Natural killer cell (primary cell): Measurements from ENCODE around the gene SRCAP. TPM values are rescaled to one million over a fixed set of nuclear protein-coding genes. Genes with fewer than 3 reads are reported as not detected.

Source experiments
- ATAC-seq, 3 donors: fragments of 150-1000 bp in 2 of 3; fragments of 200-7000 bp in 1 of 3; cut with Tn5 transposase; 1 replicate in 1 of 3; 2 replicates in 2 of 3; pipeline ENCODE4 v1.10.0; 2021; ENCODE audit warnings: mild to moderate bottlenecking in 2 of 3, moderate library complexity in 2 of 3
- DNase-seq, 2 donors: peaks; one replicate each; pipeline versions ENCODE4 v3.0.0 to v3.0.0-alpha.2; 2013 to 2021; ENCODE audit warnings: mixed read lengths in 1 of 2
- H3K27ac ChIP-seq: one replicate; pipeline ENCODE4 v1.5.1; 2013; ENCODE audit warnings: mild to moderate bottlenecking, low read length
- H3K27me3 ChIP-seq: one replicate; pipeline ENCODE4 v1.6.1; 2013; ENCODE audit warnings: low read length; ENCODE audit not compliant: control insufficient read depth, insufficient read depth
- H3K36me3 ChIP-seq: one replicate; pipeline ENCODE4 v1.6.1; 2013; ENCODE audit warnings: low read length; ENCODE audit not compliant: control insufficient read depth, insufficient read depth
- H3K4me1 ChIP-seq: one replicate; pipeline ENCODE4 v1.6.1; 2013; ENCODE audit warnings: low read length; ENCODE audit not compliant: control insufficient read depth, insufficient read depth
- H3K4me3 ChIP-seq: one replicate; pipeline ENCODE4 v1.5.1; 2013; ENCODE audit warnings: low read length
- H3K9me3 ChIP-seq: one replicate; pipeline ENCODE4 v1.6.1; 2013; ENCODE audit warnings: low read length; ENCODE audit not compliant: control insufficient read depth, insufficient read depth
- H3K27ac Mint-ChIP-seq, 2 donors: one replicate each; pipeline ENCODE4 v1.8.0; 2022; ENCODE audit warnings: mild to moderate bottlenecking in 2 of 2, mixed read lengths in 2 of 2, moderate library complexity in 1 of 2
- H3K27me3 Mint-ChIP-seq, 2 donors: one replicate each; pipeline ENCODE4 v1.8.0; 2022; ENCODE audit warnings: low read depth in 2 of 2, mixed read lengths in 2 of 2
- H3K36me3 Mint-ChIP-seq: one replicate; pipeline ENCODE4 v1.8.0; 2022; ENCODE audit warnings: mixed read lengths
- H3K4me1 Mint-ChIP-seq, 2 donors: one replicate each; pipeline ENCODE4 v1.8.0; 2022; ENCODE audit warnings: mixed read lengths in 2 of 2
- H3K4me3 Mint-ChIP-seq: one replicate; pipeline ENCODE4 v1.8.0; 2022; ENCODE audit warnings: mild to moderate bottlenecking, moderate library complexity, mixed read lengths
- H3K9me3 Mint-ChIP-seq, 2 donors: one replicate each; pipeline ENCODE4 v1.8.0; 2022; ENCODE audit warnings: mixed read lengths in 2 of 2
- WGBS: methylation state at CpG from one replicate; pipeline ENCODE4 v1.1.7; 2013; ENCODE audit warnings: missing lambda C conversion rate; ENCODE audit not compliant: insufficient coverage; 5-methylcytosine and 5-hydroxymethylcytosine counted together
- intact Hi-C: fragments of 100-400 bp; cut with micrococcal nuclease; formaldehyde crosslinking; loops from one replicate; pipeline ENCODE4 v1.14.2; 2022
- total RNA-seq, 4 donors: library from RNA; stranded (reverse); fragments of 120-200 nt in 1 of 4; gene quantifications; one replicate each; pipeline versions ENCODE4 v1.2.3 to v1.2.4, GENCODE V29; 2013 to 2022
- TF ChIP-seq, protein P1 (sequence below): fragments of 200-600 bp; IDR thresholded peaks from one replicate; pipeline ENCODE4 v1.8.0; 2022; ENCODE audit warnings: antibody characterized with exemption

The SRCAP gene
- total RNA-seq, 3 donors from 2014 or later (not counting 1 experiment from before 2014, with no cell fraction given), result 78.8 to 99.0 (median 89.3) TPM

DNA sequence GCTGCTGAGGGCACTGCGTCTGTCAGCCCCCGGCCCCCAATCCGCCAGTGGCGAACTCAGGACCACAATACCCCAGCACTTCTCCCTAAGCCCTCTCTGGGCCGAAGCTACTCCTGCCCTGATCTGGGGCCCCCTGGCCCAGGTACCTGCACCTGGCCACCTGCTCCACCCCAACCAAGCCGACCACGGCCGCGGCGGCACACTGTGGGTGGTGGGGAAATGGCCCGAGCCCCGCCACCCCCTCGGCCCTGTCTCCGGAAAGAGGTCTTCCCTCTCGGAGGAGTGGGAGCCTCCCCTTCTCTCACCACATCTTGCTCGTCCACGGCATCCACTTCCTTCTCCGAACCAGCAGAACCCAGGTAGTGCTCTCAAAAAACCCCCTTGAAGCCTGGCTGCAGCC is 44.1 kb upstream of the SRCAP start:
- WGBS, result 97% methylated on average over 18 of the region's 18 CpGs
- intact Hi-C loops, result loop anchor here (5.0 kb wide), 2 partner anchors 83 to 1833 kb away; partner anchors contain the start of genes ATXN2L and ZNF688
- peaks cover 37 to 54% of the 10 kb centered on the region in 2 donors for H3K4me1 Mint-ChIP-seq

GRCh38 chr16:30655815-30656347 is 43.1 kb upstream of the SRCAP start:
- Mint-ChIP-seq H3K27me3 (no peaks in the 10 kb centered on the region), H3K27ac (peak overlapping the region; percentile 98 to 99), H3K9me3 (no peaks in the 10 kb centered on the region), H3K36me3 (no peaks in the 10 kb centered on the region), H3K4me3 (no peak overlapping the region), H3K4me1 (peaks cover 34 to 54% of the 10 kb centered on the region in 2 donors)
- Histone ChIP-seq H3K36me3 (peaks cover 47% of the 10 kb centered on the region), H3K9me3 (no peaks in the 10 kb centered on the region), H3K4me3 (no peak overlapping the region), H3K27ac (no peak overlapping the region), H3K27me3 (no peaks in the 10 kb centered on the region), H3K4me1 (peaks cover 37% of the 10 kb centered on the region)
- intact Hi-C loops, result loop anchor here (5.0 kb wide), 1 partner anchor 84 kb away; the partner anchor contains the start of gene ZNF688
- ATAC-seq (no peak), DNase-seq (no peak)
- 99% methylated on average over 12 of the region's 12 CpGs for WGBS
- TF ChIP-seq, protein P1, sequence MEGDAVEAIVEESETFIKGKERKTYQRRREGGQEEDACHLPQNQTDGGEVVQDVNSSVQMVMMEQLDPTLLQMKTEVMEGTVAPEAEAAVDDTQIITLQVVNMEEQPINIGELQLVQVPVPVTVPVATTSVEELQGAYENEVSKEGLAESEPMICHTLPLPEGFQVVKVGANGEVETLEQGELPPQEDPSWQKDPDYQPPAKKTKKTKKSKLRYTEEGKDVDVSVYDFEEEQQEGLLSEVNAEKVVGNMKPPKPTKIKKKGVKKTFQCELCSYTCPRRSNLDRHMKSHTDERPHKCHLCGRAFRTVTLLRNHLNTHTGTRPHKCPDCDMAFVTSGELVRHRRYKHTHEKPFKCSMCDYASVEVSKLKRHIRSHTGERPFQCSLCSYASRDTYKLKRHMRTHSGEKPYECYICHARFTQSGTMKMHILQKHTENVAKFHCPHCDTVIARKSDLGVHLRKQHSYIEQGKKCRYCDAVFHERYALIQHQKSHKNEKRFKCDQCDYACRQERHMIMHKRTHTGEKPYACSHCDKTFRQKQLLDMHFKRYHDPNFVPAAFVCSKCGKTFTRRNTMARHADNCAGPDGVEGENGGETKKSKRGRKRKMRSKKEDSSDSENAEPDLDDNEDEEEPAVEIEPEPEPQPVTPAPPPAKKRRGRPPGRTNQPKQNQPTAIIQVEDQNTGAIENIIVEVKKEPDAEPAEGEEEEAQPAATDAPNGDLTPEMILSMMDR, result no peak

More for the DNA sequence above, 44.1 kb upstream of the SRCAP start:
- Mint-ChIP-seq H3K27ac (no peak overlapping the region), H3K4me3 (no peak overlapping the region), H3K27me3 (no peaks in the 10 kb centered on the region), H3K9me3 (no peaks in the 10 kb centered on the region), H3K36me3 (no peaks in the 10 kb centered on the region)
- Histone ChIP-seq H3K4me1 (peaks cover 32% of the 10 kb centered on the region), H3K27me3 (no peaks in the 10 kb centered on the region), H3K36me3 (peaks cover 44% of the 10 kb centered on the region), H3K4me3 (no peak overlapping the region), H3K27ac (no peak overlapping the region), H3K9me3 (no peaks in the 10 kb centered on the region)
- no peak for DNase-seq
- ATAC-seq, result no peak
- TF ChIP-seq, protein P1, result no peak

- H3K27me3 Mint-ChIP-seq, result no peaks in the 10 kb centered on the region
- no peak overlapping the region for H3K4me3 Mint-ChIP-seq
- peak overlapping the region; percentile 88 for H3K27ac ChIP-seq
- H3K4me3 ChIP-seq, result no peak overlapping the region
- no peaks in the 10 kb centered on the region for H3K9me3 ChIP-seq
- no peaks in the 10 kb centered on the region for H3K36me3 Mint-ChIP-seq
- 97% methylated on average over 8 of the region's 8 CpGs for WGBS
- H3K4me1 ChIP-seq, result peaks cover 42% of the 10 kb centered on the region
- no peak for DNase-seq
- no peak for ATAC-seq
- TF ChIP-seq, protein P1, result no peak
- H3K9me3 Mint-ChIP-seq, result no peaks in the 10 kb centered on the region
- peaks cover 52% of the 10 kb centered on the region for H3K36me3 ChIP-seq
- peaks cover 37 to 56% of the 10 kb centered on the region in 2 donors for H3K4me1 Mint-ChIP-seq
- H3K27me3 ChIP-seq, result no peaks in the 10 kb centered on the region
- H3K27ac Mint-ChIP-seq, result peak overlapping the region; percentile 98 to 99
- intact Hi-C loops, result loop anchor here (5.0 kb wide), 1 partner anchor 84 kb away; the partner anchor contains the start of gene ZNF688
Observed at GRCh38 chr16:30656388-30656787, 42.6 kb upstream of the SRCAP start.
